HEK293 (cell line): ENCODE measurements around the gene TTC24.

Experiments used
- GLI2 ChIP-seq: fragments of 450-650 bp; formaldehyde crosslinking; IDR thresholded peaks from 2 replicates; pipeline ENCODE4; 2017; ENCODE audit warnings: missing biosample characterization, missing genetic modification characterization, low read depth, borderline replicate concordance
- ZBTB6 ChIP-seq: fragments of 450-650 bp; formaldehyde crosslinking; IDR thresholded peaks from 2 replicates; pipeline ENCODE4 v1.5.1; 2017; ENCODE audit warnings: missing biosample characterization, missing genetic modification characterization
- ZNF184 ChIP-seq: fragments of 450-650 bp; IDR thresholded peaks from 2 replicates; pipeline ENCODE4 v1.5.1; 2018; ENCODE audit warnings: missing biosample characterization, mild to moderate bottlenecking, missing genetic modification characterization
- ZNF280D ChIP-seq: fragments of 450-650 bp; formaldehyde crosslinking; IDR thresholded peaks from 2 replicates; pipeline ENCODE4 v1.5.1; 2016; ENCODE audit warnings: missing biosample characterization, missing genetic modification characterization
- ZNF302 ChIP-seq: fragments of 450-650 bp; formaldehyde crosslinking; IDR thresholded peaks from 2 replicates; pipeline ENCODE4 v1.5.1; 2016; ENCODE audit warnings: missing biosample characterization, missing genetic modification characterization, low read depth
- TF ChIP-seq, protein P1 (sequence below): fragments of 450-650 bp; formaldehyde crosslinking; IDR thresholded peaks from 2 replicates; pipeline ENCODE4 v1.5.1; 2016; ENCODE audit warnings: missing biosample characterization, missing genetic modification characterization
- TF ChIP-seq, protein P2 (sequence below): fragments of 450-650 bp; formaldehyde crosslinking; IDR thresholded peaks from 2 replicates; pipeline ENCODE4 v1.5.1; 2017; ENCODE audit warnings: missing biosample characterization, missing genetic modification characterization

DNA sequence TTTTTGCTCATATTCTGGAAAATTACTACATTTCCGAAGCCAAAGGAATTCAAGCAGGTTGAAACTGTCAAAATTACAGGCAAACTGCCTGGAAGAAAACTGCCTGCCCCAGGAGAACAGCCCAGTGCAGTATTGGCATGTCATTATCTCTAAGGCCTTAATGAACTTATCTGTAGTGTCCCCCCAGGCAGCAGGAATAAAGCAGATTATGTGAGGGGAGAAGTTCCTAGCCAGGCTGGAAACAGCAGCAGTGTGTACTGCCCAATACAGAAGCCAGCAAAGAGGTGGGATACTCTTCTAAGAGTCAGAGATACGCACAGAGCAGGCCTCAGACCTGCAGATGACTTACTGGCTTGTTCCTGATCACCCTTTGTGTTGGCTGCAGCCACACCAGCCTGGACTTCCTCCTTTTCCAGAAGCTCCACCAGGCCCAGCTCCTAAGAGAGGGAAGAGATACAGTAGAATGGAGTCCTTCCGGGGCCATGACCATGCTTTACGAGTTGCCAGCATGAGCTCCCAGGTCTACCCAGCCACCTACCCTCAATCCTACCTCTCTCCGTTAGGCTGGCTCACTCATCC, 18.8 kb upstream of the TTC24 start:
- TF ChIP-seq, protein P1, sequence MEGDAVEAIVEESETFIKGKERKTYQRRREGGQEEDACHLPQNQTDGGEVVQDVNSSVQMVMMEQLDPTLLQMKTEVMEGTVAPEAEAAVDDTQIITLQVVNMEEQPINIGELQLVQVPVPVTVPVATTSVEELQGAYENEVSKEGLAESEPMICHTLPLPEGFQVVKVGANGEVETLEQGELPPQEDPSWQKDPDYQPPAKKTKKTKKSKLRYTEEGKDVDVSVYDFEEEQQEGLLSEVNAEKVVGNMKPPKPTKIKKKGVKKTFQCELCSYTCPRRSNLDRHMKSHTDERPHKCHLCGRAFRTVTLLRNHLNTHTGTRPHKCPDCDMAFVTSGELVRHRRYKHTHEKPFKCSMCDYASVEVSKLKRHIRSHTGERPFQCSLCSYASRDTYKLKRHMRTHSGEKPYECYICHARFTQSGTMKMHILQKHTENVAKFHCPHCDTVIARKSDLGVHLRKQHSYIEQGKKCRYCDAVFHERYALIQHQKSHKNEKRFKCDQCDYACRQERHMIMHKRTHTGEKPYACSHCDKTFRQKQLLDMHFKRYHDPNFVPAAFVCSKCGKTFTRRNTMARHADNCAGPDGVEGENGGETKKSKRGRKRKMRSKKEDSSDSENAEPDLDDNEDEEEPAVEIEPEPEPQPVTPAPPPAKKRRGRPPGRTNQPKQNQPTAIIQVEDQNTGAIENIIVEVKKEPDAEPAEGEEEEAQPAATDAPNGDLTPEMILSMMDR (tag by site-specific recombination), result no peak
- TF ChIP-seq ZBTB6 (tag by site-specific recombination) (no peak), ZNF184 (no peak), ZNF302 (tag by site-specific recombination) (no peak), GLI2 (no peak), ZNF280D (tag by site-specific recombination) (no peak)
- TF ChIP-seq, protein P2, sequence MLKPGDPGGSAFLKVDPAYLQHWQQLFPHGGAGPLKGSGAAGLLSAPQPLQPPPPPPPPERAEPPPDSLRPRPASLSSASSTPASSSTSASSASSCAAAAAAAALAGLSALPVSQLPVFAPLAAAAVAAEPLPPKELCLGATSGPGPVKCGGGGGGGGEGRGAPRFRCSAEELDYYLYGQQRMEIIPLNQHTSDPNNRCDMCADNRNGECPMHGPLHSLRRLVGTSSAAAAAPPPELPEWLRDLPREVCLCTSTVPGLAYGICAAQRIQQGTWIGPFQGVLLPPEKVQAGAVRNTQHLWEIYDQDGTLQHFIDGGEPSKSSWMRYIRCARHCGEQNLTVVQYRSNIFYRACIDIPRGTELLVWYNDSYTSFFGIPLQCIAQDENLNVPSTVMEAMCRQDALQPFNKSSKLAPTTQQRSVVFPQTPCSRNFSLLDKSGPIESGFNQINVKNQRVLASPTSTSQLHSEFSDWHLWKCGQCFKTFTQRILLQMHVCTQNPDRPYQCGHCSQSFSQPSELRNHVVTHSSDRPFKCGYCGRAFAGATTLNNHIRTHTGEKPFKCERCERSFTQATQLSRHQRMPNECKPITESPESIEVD, result no peak
